HG03457 (cell line): ENCODE results near the gene SOWAHD.
"Not testable (repeated sequence)": the region's sequence is repeated elsewhere in the genome, so short reads cannot be mapped to it uniquely, and the experiment has no call there.

Source experiments
- ATAC-seq: cut with Tn5 transposase; IDR thresholded peaks from one replicate; pipeline ENCODE4 v1.9.1; 2021; ENCODE audit warnings: moderate number of reproducible peaks; ENCODE audit not compliant: unreplicated experiment

SOWAHD gene, protein sequence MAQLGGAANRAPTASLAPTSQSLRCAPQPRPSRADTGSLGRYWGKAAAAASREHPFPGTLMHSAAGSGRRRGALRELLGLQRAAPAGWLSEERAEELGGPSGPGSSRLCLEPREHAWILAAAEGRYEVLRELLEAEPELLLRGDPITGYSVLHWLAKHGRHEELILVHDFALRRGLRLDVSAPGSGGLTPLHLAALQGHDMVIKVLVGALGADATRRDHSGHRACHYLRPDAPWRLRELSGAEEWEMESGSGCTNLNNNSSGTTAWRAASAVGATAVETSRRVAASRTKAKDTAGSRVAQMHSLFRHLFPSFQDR

DNA sequence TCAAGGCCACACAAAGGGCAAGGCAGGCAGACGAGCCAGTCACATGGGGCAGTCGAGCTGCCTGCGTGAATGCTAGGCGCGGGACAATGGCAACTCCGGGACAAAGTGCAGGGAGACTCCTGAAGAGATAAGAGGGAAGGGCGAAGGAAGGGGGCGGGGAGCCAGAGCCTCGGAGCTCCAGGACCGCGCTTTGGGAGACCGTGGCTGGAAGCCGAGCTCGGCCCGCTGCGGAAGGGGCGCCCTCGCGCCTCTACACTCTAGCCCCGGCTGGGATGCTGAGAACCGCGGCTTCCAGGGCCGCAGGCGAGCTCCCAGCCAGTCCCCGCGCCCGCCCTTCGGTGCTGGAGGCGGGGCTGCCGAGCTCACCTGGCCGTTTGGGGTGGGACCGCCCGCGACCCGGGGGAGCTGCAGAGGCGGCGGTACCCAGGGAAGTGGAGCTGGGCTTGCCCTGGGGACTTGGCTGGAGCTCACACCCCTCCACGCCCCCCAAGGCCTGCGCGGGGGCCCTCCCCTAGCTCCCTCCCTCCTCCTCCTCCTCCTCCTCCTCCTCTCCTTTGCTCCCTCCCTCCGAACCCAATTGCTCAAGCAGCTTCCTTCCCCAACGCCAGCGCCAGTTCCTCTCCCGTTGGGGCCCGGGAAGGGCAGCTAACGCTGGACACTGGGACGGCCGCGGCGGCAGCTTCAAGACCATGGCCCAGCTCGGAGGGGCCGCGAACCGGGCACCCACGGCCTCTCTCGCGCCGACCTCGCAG lies at the start of gene SOWAHD:
Gene SOWAHD, plus strand, starts transcription at position 610 of the 752 bp plus-strand sequence. Its CDS starts 80 bp downstream, at position 690.
- ATAC-seq, result no peak

DNA sequence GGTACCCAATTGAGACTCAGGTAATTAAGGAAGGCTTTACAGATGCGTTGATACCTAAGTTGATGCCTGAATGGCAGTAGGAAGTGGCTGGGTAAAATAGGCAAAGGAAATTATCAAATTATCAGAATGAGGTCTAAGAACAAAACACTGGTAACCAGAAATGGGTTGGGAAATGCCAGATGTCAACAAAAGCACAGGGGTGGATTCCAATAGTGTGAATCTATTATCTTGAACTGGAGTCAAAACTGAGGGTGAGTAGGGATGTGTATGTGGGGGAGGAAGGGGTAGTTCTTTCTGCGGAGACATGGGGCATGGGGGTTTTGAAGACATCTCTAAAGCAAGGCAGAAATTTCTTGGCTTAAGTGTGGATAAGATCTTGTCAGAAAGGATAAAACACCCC lies 49.5 kb upstream of the SOWAHD start:
- no peak for ATAC-seq

DNA sequence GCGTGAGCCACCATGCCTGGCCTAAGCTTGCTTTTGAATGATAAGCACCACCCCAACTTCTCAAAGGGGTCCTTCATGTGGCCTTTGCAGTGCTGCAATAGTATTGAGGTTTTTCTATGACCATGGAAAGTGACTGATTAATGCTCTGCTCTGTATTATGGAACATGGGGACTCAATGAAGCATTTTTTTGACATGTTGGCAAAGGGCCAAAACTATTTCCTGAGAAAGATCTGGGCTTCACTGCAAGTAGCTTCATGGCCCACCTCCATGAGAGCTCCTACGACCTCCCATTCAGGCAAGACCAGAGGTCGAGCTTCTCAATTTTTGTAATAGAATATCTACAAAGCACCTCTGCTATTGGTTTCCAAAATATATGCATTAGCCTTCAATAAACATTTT lies 48.8 kb upstream of the SOWAHD start:
- ATAC-seq, result no peak

DNA sequence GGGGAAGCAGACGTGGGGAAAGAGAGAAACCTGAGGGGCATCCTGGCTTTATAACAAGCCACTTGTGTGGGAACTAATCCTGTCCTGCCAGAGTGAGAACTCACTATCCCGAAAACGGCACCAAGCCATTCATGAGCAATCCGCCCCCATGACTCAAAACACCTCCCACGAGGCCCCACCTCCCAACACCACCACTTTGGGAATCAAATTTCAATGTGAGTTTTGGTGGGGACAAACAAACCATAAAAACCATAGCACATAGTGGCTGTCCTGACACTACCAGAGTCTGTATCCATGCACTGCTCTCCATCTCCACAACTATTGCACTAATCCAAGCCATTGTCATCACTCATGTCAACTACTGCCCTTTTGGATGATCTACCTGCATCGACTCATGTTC lies 36.9 kb upstream of the SOWAHD start:
- ATAC-seq, result no peak

DNA sequence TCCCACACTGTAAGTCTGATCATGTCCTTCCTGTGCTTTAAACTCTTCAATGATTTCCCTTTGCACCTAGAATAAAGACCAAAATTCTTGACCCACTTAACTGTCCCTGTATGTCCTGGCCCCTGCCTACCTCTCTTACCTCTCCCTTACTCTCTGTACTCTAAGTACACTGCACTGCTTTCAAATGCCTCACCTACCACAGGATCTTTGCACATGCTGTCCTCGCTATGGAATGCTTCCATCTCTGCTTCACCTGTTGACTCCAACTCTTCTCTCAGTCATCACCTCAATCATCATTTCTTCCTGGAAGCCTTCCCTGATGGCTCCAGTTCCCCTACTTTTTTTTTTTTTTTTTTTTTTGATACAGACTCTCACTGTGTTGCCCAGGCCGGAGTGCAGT lies 36.5 kb upstream of the SOWAHD start:
- no peak for ATAC-seq

DNA sequence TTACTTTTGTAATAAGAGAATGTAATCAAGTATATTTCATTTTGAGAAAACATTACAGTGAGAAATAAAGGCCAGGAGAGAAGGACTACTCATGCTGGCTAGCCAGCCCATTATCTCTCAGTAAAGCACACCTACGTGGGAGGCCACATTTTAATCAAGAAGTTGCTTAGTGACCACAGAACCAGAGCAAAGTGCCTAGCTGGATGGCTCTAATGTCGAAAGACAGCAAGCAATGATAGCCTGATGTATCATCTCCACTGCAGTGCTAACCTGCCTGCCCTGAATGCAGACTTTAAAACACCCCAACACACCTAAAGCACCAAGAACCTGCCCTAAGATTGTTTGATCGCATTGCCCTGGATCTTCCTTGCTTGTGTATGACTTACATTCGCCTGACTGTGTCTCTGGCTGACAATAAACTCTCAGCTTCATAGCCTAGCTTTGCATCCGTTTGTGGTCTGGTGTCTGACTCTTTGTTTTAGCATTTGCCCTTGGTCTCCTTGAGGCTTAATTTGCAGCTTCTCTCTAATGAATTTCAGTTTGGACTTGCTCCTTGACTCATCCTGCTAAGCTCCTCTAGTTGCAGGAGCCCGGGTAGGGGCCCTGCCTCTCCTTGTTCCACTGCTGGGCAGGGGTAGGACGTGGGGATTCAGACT lies 31.4 kb upstream of the SOWAHD start:
- ATAC-seq, result no peak

DNA sequence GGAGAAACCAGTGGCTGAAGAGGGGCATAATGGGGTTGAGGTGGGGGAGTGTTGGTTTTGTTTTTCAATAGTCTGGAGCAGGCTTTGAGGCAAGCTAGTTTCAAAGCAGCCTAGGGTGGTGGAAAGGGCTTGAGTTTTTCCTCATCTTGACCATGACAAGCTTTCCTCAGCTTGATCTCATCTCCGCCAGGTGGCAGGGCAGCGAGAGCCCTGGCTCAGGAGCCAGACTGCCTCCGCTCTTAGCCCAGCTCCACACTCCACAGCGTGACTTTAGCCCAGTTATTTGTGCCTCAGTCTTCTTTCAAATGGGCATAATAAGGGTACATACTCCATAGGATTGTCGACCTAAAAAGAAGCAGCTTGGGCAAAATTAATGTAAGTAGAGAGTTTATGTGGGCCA lies 29.9 kb upstream of the SOWAHD start:
- ATAC-seq, result no peak

DNA sequence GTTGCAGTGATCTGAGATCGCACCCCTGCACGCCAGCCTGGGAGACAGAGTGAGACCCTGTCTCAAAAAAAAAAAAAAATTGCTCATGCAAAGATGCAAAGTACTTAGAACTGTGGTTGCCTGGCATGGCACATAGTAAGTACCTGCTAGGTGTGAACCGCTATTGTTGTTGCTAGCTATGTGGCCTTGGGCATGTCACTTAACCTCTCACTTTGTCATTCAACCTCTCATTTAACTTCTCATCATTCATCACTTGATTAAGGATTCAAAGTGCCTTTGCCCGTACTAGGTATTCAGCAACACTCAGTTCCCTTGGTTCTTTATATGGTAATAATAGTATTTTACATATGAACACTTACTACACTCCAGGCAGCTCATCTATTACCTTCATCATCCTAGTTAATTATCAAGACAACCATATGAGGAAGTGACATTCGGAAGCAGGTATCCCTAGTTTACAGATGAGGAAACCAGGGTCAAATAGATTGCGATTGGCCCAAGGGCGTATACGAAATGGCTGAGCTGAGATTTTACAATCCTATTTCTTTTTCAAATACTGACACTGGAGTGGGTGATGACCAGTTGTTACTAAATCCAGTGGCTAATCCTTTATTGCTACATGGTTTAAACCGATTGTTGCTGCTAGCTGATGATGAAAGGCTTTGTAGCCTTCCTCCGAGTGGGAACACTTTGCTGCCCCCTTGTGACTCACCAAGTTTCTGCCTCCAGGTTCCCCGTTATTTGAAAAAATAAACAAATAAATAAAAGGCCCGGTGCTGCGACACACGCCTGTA lies 28.8 kb upstream of the SOWAHD start:
- no peak for ATAC-seq

DNA sequence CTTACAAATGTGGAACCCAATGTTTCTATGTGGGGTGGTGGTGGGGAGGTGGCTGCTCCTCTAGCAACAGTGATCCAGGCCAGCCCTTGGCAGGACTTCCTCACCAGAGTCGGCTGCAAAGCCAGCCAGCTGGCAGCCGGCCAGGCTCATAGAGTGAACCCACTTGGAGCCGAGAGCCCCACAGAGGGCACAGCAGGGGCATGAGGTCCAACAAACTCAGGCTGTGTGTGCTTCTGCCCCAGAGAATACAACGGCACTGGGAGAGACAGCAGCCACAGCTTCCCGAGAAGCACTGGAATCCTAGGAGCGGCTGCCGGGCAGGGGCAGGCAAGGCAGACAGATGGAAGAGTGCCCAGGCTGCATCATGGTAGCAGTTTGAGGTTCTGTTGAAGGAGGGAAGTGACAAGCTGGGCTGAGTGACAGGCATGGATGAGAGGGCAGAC lies 23.5 kb upstream of the SOWAHD start:
- ATAC-seq, result no peak

DNA sequence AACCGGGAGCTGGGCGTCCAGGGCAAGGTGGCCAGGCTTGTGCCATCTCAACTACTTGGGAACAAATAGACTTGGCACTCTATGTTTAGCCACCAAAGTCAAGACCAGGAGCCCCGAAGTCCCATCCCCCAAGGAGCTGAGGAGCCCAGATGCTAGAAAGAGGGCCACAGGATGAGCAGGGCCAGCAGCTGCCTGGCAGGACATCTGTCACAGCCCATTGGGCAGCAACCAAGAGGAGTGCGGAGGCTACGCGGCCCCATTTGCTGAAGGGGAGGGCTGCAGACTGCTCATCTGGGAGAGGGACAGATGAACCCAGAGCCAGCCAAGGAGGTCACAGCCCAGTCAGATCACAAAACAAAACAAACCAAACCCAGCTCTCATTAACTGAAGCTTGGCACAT lies 22.9 kb upstream of the SOWAHD start:
- ATAC-seq, result no peak

DNA sequence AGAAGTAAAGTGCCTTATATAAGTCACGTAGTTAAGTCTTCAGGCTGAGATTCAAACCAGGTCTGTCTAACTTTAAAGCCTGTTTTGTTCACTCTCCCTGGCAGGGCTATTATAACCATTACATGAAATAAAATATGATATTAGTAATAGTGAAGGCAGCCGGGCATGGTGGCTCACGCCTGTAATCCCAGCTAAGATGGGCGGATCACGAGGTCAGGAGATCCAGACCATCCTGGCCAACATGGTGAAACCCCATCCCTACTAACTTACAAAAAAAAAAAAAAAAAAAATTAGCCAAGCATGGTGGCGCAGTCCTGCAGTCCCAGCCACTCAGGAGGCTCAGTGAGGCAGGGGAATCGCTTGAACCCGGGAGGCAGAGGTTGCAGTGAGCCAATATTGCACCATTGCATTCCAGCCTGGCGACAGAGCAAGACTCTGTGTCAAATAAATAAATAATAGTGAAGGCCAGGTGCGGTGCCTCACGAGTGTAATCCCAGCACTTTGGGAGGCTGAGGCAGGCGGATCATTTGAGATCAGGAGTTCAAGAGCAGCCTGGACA lies 22.1 kb upstream of the SOWAHD start:
- no peak for ATAC-seq

DNA sequence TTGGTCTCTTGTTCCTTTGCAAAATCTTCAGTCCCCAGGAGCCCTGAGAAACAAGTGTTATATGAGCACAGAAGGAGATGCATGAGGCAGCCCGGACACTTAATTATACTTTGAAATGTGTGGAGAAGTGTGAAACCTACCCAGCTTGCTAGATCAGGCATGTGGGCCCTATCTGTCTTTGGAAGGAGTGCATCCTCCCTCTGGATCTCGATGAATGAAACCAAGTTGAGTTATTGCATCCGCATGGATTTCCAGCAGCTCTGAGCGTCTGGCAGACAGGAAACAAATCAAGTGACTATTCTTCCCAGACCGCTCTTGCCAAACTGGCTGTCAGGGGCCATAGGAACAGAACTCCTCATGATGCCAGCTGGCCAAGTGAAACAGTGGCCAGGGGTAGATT lies 19.6 kb upstream of the SOWAHD start:
- ATAC-seq, result no peak

DNA sequence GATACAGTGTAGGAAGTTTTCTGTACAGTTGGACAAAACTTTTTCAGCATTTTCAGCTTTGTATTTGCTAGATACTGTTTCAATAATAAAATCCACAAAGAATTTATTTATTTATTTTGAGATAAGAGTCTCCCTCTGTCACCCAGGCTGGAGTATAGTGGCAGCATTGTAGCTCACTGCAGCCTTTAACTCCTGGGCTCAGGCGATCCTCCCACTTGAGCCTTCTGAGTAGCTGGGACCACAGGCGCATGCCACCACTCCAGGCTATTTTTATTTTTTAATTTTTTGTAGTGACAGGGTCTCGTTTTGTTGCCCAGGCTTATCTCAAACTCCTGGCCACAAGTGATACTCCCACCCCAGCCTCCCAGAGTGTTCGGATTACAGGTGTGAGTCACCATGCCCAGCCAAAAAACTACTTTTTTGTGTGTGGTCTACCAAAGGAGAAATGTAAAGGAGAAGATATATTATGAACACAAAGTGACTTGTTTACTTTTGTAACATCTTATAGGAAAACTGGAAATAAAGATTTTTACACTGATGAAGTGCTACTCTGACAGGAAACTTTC lies 13.0 kb upstream of the SOWAHD start:
- no peak for ATAC-seq

DNA sequence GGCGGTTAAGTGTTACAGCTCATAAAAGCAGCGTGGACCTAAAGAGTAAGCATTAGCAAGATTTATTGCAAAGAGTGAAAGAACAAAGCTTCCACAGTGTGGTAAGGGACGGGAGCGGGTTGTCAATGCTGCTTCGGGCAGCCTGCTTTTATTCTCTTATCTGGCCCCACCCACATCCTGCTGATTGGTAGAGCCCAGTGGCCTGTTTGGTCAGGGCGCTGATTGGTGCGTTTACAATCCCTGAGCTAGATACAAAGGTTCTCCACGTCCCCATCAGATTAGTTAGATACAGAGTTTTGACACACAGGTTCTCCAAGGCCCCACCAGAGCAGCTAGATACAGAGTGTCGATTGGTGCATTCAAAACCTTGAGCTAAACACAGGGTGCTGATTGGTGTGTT lies 8.3 kb upstream of the SOWAHD start:
- not testable (repeated sequence) for ATAC-seq

DNA sequence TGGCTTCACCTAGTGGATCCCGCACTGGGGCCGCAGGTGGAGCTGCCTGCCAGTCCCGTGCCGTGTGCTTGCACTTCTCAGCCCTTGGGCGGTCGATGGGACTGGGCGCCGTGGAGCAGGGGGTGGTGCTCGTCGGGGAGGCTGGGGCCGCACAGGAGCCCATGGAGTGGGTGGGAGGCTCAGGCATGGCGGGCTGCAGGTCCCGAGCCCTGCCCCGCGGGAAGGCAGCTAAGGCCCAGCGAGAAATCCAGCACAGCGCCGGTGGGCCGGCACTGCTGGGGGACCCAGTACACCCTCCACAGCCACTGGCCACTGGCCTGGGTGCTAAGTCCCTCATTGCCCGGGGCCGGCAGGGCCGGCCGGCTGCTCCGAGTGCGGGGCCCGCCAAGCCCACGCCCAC lies 7.6 kb upstream of the SOWAHD start:
- ATAC-seq, result not testable (repeated sequence)

DNA sequence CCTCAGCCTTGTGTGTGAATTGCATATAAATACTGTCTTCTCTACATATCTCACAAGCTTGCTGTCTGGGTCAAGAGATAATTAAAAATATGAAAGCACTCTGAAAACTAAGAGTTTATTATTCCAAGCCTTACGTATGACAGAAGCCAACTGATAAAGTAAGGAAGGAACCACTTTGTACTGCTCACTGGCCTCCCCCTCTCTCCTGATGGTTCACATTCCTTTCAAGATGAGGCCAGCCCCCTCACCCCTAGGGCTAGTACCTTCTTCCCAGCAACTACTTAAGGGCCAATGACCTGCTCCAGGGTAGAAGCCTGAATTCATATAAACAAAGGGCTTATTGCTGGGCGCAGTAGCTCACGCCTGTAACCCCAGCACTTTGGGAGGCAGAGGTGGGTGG lies 5.4 kb upstream of the SOWAHD start:
- no peak for ATAC-seq

DNA sequence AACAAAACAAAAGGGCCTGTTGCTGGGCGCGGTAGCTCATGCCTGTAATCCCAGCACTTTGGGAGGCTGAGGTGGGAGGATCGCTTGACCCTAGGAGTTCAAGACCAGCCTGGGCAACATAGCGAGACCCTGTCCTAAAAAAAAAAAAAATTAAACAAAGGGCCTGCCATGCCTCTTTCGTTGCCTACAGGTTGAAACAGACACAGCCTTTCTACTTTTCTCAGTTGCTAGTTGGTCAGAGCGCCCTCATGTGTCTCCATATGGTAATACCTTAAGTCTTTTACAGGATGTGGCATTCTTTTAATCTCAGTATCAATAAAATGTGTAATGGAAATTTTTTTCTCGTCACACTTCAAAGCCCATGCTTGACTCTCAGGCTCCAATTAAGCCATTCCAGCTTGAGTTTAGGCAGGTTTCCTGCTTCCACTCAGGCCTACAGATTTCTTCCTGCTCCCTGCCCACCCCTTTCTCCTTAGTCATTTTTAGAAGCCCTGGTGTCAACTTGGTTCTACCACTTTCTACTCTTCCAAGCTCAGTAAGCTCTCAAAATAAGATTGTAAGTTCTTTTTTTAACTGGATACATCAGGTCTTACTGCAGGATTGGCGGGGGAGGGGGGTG lies 4.6 kb upstream of the SOWAHD start:
- ATAC-seq, result no peak

DNA sequence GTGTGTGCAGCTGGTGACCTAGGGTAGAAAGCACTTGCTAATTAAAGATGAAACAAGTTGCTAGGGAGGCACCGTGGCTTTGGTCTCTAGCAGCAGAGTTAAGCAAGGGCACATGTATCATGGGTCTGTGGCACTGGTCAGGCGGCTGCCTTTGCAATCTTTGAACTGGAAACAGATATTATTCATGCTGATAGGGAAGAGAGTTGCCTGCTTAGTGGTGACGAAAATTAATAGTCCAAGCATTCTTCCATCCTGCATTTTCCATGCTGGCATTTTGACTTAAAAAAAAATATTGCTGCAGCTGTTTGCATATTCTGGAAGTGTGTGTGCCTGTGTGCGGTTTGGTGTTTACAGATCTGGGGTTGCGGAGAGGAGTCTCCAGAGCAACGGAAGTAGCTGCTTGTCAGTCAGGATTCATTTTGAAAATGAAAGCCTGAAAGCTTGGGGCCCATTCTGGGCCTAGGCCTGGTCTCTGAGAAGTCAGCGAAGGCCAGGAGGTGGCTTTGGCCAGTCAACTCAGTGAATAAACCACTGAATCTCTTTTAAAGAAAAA lies 2.3 kb upstream of the SOWAHD start:
- no peak for ATAC-seq

DNA sequence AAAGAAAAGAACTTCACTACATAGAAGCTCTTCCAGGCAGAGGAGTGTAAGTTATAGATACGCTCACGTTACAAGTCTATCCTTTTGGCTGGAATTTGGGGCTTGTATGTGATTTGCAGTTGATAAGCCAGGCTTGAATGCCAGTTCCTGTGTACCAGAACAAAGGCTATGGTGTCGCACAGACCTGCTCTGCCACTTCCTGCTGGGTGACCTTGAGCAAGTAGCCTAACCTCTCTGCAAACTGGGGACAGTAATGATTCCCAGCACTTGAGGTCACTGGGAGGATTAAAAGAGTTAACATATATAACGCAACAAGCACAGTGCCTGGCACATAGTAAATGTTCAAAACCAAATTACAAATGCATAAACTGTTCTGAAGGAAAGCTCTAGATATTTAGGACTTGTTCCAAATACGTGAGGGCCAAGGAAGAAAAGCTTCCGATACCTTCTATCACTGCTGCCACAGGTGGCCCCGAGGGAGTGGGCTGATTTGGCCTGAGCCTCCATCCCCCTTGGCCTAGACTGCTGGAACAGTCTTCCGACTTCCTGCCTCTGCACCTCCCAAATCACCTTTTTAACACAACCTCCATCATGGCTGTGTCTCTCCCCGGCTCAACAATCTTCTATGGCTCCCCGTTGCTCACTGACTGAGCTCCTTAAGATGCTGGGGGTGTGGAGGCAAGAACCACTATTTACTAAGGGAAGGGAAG lies 1.3 kb upstream of the SOWAHD start:
- no peak for ATAC-seq
